Colonic mucosa (tissue), 4 donors: ENCODE results near the gene ZFYVE9. TPM values are rescaled to one million over a fixed set of nuclear protein-coding genes. Genes with fewer than 3 reads are reported as not detected.

ENCODE experiments used
- DNase-seq: peaks from one replicate; pipeline ENCODE4 v3.0.0-alpha.2; 2020
- H3K27ac ChIP-seq: fragments of 200-600 bp; one replicate; pipeline ENCODE4 v1.8.0; 2021
- H3K27me3 ChIP-seq: fragments of 200-600 bp; one replicate; pipeline ENCODE4 v1.8.0; 2021
- H3K36me3 ChIP-seq: fragments of 200-600 bp; one replicate; pipeline ENCODE4 v1.8.0; 2021
- H3K4me1 ChIP-seq: fragments of 200-600 bp; one replicate; pipeline ENCODE4 v1.8.0; 2021; ENCODE audit warnings: mild to moderate bottlenecking
- H3K4me3 ChIP-seq: fragments of 200-600 bp; one replicate; pipeline ENCODE4 v1.8.0; 2021
- H3K9ac ChIP-seq, 2 donors: one replicate each; pipeline ENCODE4 v1.7.0; 2013; ENCODE audit warnings: control low read depth in 2 of 2, low read depth in 2 of 2, low read length in 2 of 2
- H3K9me3 ChIP-seq: fragments of 200-600 bp; one replicate; pipeline ENCODE4 v1.8.0; 2021
- CTCF ChIP-seq: fragments of 200-600 bp; IDR thresholded peaks from one replicate; pipeline ENCODE4 v1.8.0; 2022; ENCODE audit warnings: antibody characterized with exemption, mild to moderate bottlenecking
- intact Hi-C: fragments of 100-400 bp; cut with DNase I; formaldehyde crosslinking; loops from one replicate; pipeline ENCODE4 v1.14.1; 2022
- total RNA-seq, 2 donors: library from RNA; stranded (reverse); fragmentation: NEBNext Ultra II Directional in 1 of 2; extraction: Animal tissue kit (Norgen Biotek cat#: 25700) in 1 of 2; gene quantifications; one replicate each; pipeline ENCODE4 v1.2.1, GENCODE V29; 2021
- donor health status: healthy.
- donor health status: DM: no; HTN: no; CAD: no.
- donor health status: DM: no; HTN: no; CAD: no.

The ZFYVE9 gene
- total RNA-seq, 2 donors from 2014 or later = 13.1 to 18.9 TPM

- peaks cover 48% of the 10 kb centered on the region for H3K36me3 ChIP-seq
- H3K9me3 ChIP-seq = no peaks in the 10 kb centered on the region
- no peaks in the 10 kb centered on the region for H3K27me3 ChIP-seq
- peak overlapping the region in 1 of 2 donors; percentile 17 for H3K9ac ChIP-seq
- TF ChIP-seq CTCF = no peak
- H3K4me3 ChIP-seq = no peak overlapping the region
- no peak for DNase-seq
- no peak overlapping the region for H3K27ac ChIP-seq
- H3K4me1 ChIP-seq = no peaks in the 10 kb centered on the region
- intact Hi-C loops = no loop called here
These were observed 214.1 kb downstream of the ZFYVE9 start for GRCh38 chr1:52355847-52356505.

GRCh38 chr1:52356818-52357355 lies 215.0 kb downstream of the ZFYVE9 start:
- TF ChIP-seq CTCF = no peak
- no peak overlapping the region for H3K27ac ChIP-seq

GRCh38 chr1:52357397-52357796 lies 215.5 kb downstream of the ZFYVE9 start:
- TF ChIP-seq CTCF = no peak
- Histone ChIP-seq H3K9me3 (no peaks in the 10 kb centered on the region), H3K9ac (no peak overlapping the region), H3K4me1 (no peaks in the 10 kb centered on the region), H3K27me3 (no peaks in the 10 kb centered on the region), H3K36me3 (peaks cover 49% of the 10 kb centered on the region), H3K4me3 (no peak overlapping the region), H3K27ac (no peak overlapping the region)
- no peak for DNase-seq
- intact Hi-C loops = no loop called here

More at GRCh38 chr1:52356818-52357355, 215.0 kb downstream of the ZFYVE9 start:
- H3K4me1 ChIP-seq = no peaks in the 10 kb centered on the region
- H3K9me3 ChIP-seq = no peaks in the 10 kb centered on the region
- H3K9ac ChIP-seq = no peak overlapping the region
- H3K36me3 ChIP-seq = peaks cover 48% of the 10 kb centered on the region
- intact Hi-C loops = no loop called here
- no peak for DNase-seq
- H3K27me3 ChIP-seq = no peaks in the 10 kb centered on the region
- no peak overlapping the region for H3K4me3 ChIP-seq

GRCh38 chr1:52358851-52359497 lies 217.1 kb downstream of the ZFYVE9 start:
- Histone ChIP-seq H3K9me3 (no peaks in the 10 kb centered on the region), H3K9ac (no peak overlapping the region), H3K4me3 (no peak overlapping the region), H3K4me1 (no peaks in the 10 kb centered on the region), H3K36me3 (peaks cover 52% of the 10 kb centered on the region), H3K27me3 (no peaks in the 10 kb centered on the region), H3K27ac (no peak overlapping the region)
- intact Hi-C loops = no loop called here
- TF ChIP-seq CTCF = no peak
- no peak for DNase-seq

GRCh38 chr1:52359676-52360594 lies 218.0 kb downstream of the ZFYVE9 start:
- no peak for TF ChIP-seq CTCF
- intact Hi-C loops = no loop called here
- Histone ChIP-seq H3K36me3 (peaks cover 46% of the 10 kb centered on the region), H3K9me3 (no peaks in the 10 kb centered on the region), H3K27me3 (no peaks in the 10 kb centered on the region), H3K4me3 (no peak overlapping the region), H3K4me1 (peaks cover under 1% of the 10 kb centered on the region), H3K27ac (no peak overlapping the region), H3K9ac (no peak overlapping the region)
- no peak for DNase-seq
